Panc1 (cell line): ENCODE measurements around the gene DGKG. TPM values are rescaled to one million over a fixed set of nuclear protein-coding genes. Genes with fewer than 3 reads are reported as not detected.

Source experiments
- ATAC-seq: fragments of 200-7000 bp; cut with Tn5 transposase; 2 replicates; pipeline ENCODE4 v1.9.1; 2020; ENCODE audit warnings: mild to moderate bottlenecking, moderate library complexity
- BruUV-seq: library from RNA; stranded (reverse); fragments of 400-500 nt; replicated peaks from 2 replicates; lab custom pipeline; 2021; lab: Mats Ljungman, UMichigan
- CTCF ChIA-PET: fragments of 300-600 bp; sonication (Branson Sonifier 250); formaldehyde crosslinking; loops from one replicate; lab custom pipeline; 2022; ENCODE audit warnings: antibody characterized with exemption; lab: Charles Lee
- POLR2A ChIA-PET: fragments of 300-600 bp; sonication (Branson Sonifier 250); formaldehyde crosslinking; loops from one replicate; lab custom pipeline; 2022; ENCODE audit warnings: antibody characterized with exemption; lab: Charles Lee
- DNase-seq: peaks from one replicate; pipeline ENCODE4 v3.0.0-alpha.2; 2010; ENCODE audit warnings: low read depth, low spot score
- H3K27ac ChIP-seq: 2 replicates; pipeline ENCODE4 v1.5.1; 2011; ENCODE audit warnings: mild to moderate bottlenecking, low read length, inconsistent platforms
- H3K27me3 ChIP-seq: fragments of 200-500 bp; sonication (Bioruptor generic); 2 replicates; pipeline ENCODE4 v1.6.0; 2014; ENCODE audit warnings: low read length, inconsistent platforms; ENCODE audit not compliant: control insufficient read depth, insufficient read depth
- H3K36me3 ChIP-seq: fragments of 200-500 bp; sonication (Bioruptor generic); 2 replicates; pipeline ENCODE4 v1.5.1; 2014; ENCODE audit warnings: inconsistent platforms, mild to moderate bottlenecking, low read length, moderate library complexity; ENCODE audit not compliant: control insufficient read depth, insufficient read depth
- H3K4me1 ChIP-seq: 2 replicates; pipeline ENCODE4 v1.5.1; 2011; ENCODE audit warnings: inconsistent platforms, mild to moderate bottlenecking, low read length, moderate library complexity; ENCODE audit not compliant: control insufficient read depth, insufficient read depth
- H3K4me3 ChIP-seq, 2 experiments: 2 replicates each; pipeline ENCODE4 v1.5.1; 2011 to 2012; ENCODE audit warnings: low read depth in 2 of 2, low read length in 2 of 2, mild to moderate bottlenecking in 2 of 2, inconsistent platforms in 1 of 2, moderate library complexity in 1 of 2
- H3K9me3 ChIP-seq: fragments of 200-500 bp; sonication (Bioruptor generic); 2 replicates; pipeline ENCODE4 v1.5.1; 2014; ENCODE audit warnings: low read depth, mild to moderate bottlenecking, inconsistent platforms, low read length, moderate library complexity; ENCODE audit not compliant: control insufficient read depth, insufficient read depth
- CTCF ChIP-seq: fragments of 450-650 bp; IDR thresholded peaks from 2 replicates; pipeline ENCODE4 v1.5.1; 2017; ENCODE audit warnings: mild to moderate bottlenecking
- POLR2AphosphoS5 ChIP-seq: IDR thresholded peaks from 2 replicates; pipeline ENCODE4 v1.6.1; 2012; ENCODE audit warnings: mild to moderate bottlenecking, low read depth, low read length, moderate library complexity
- SIN3A ChIP-seq: IDR thresholded peaks from 2 replicates; pipeline ENCODE4 v1.6.1; 2012; ENCODE audit warnings: low read depth, mild to moderate bottlenecking, low read length, moderate library complexity, borderline replicate concordance; ENCODE audit not compliant: insufficient read depth
- TCF7L2 ChIP-seq: IDR thresholded peaks from 2 replicates; pipeline ENCODE4 v1.6.1; 2011; ENCODE audit warnings: mild to moderate bottlenecking, low read depth, low read length, inconsistent platforms
- in situ Hi-C: cut with HindIII; loops from 2 replicates; pipeline ENCODE4 v1.10.0; 2016; ENCODE audit warnings: low sequenced_read_pairs, low pct_unique_long_range_greater_than_20kb
- intact Hi-C: fragments of 100-400 bp; cut with micrococcal nuclease; formaldehyde crosslinking; loops from one replicate; pipeline ENCODE4 v1.10.0; 2022; ENCODE audit not compliant: unreplicated experiment
- total RNA-seq: library from RNA; stranded (reverse); gene quantifications from one replicate; pipeline ENCODE4 v1.2.1, GENCODE V29; 2021; ENCODE audit not compliant: unreplicated experiment
- TF ChIP-seq, protein P1 (sequence below), 2 experiments: IDR thresholded peaks; 2 replicates each; pipeline ENCODE4 v1.6.1; 2011 to 2012; ENCODE audit warnings: low read depth in 2 of 2, control low read depth in 1 of 2, low read length in 1 of 2, mild to moderate bottlenecking in 1 of 2, moderate library complexity in 1 of 2; ENCODE audit not compliant: insufficient read depth in 1 of 2

Gene DGKG
- total RNA-seq, 1 experiment from 2014 or later: 0.46 TPM

DNA sequence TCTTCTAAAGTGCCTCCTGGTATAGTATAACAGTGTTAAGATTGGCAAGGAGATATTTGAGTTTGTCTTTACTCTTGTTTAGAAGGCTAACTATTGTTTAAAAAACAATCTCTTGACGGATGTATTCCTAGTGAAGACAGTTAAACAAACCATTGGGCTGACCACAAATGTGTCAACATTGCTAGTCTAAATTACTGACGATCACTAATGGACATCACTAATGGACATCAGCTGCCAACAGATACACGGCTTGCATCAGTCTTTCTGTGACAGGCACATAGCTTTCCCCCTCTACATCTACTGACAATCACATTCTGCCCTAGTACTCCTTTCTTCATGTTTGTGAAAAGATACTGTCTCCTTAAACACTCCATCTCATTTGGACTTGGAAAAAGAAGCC lies 196.0 kb downstream of the DGKG start:
- Histone ChIP-seq H3K4me3 (no peak overlapping the region), H3K36me3 (no peaks in the 10 kb centered on the region), H3K9me3 (no peaks in the 10 kb centered on the region), H3K4me1 (no peaks in the 10 kb centered on the region), H3K27ac (no peak overlapping the region), H3K27me3 (peaks cover 20% of the 10 kb centered on the region)
- TF ChIP-seq POLR2AphosphoS5 (no peak), SIN3A (no peak), TCF7L2 (no peak), CTCF (no peak)
- TF ChIP-seq, protein P1, sequence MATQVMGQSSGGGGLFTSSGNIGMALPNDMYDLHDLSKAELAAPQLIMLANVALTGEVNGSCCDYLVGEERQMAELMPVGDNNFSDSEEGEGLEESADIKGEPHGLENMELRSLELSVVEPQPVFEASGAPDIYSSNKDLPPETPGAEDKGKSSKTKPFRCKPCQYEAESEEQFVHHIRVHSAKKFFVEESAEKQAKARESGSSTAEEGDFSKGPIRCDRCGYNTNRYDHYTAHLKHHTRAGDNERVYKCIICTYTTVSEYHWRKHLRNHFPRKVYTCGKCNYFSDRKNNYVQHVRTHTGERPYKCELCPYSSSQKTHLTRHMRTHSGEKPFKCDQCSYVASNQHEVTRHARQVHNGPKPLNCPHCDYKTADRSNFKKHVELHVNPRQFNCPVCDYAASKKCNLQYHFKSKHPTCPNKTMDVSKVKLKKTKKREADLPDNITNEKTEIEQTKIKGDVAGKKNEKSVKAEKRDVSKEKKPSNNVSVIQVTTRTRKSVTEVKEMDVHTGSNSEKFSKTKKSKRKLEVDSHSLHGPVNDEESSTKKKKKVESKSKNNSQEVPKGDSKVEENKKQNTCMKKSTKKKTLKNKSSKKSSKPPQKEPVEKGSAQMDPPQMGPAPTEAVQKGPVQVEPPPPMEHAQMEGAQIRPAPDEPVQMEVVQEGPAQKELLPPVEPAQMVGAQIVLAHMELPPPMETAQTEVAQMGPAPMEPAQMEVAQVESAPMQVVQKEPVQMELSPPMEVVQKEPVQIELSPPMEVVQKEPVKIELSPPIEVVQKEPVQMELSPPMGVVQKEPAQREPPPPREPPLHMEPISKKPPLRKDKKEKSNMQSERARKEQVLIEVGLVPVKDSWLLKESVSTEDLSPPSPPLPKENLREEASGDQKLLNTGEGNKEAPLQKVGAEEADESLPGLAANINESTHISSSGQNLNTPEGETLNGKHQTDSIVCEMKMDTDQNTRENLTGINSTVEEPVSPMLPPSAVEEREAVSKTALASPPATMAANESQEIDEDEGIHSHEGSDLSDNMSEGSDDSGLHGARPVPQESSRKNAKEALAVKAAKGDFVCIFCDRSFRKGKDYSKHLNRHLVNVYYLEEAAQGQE (IDR thresholded peaks at IDR 0.05; ENCODE audit: insufficient read depth in 1 of 2, low read depth in 2 of 2, low read length in 1 of 2): no peak
- intact Hi-C loops: no loop called here
- DNase-seq: no peak
- in situ Hi-C loops: no loop called here
- no peak for ATAC-seq
- ChIA-PET CTCF (no interaction called here), POLR2A (no interaction called here)
- no TSS peak for BruUV-seq

GRCh38 chr3:186165331-186165730 lies 196.7 kb downstream of the DGKG start:
- no TSS peak for BruUV-seq
- H3K4me3 ChIP-seq: no peak overlapping the region
- no peak for TF ChIP-seq SIN3A
- TF ChIP-seq, protein P1 (IDR thresholded peaks at IDR 0.05; ENCODE audit: insufficient read depth in 1 of 2, low read depth in 2 of 2, low read length in 1 of 2): no peak
- no peak for TF ChIP-seq TCF7L2
- no peak for TF ChIP-seq POLR2AphosphoS5
- no peak for TF ChIP-seq CTCF
- in situ Hi-C loops: no loop called here
- ATAC-seq (no peak), DNase-seq (no peak)
- no peak overlapping the region for H3K27ac ChIP-seq
- ChIA-PET CTCF (no interaction called here), POLR2A (no interaction called here)
- intact Hi-C loops: no loop called here
- no peaks in the 10 kb centered on the region for H3K36me3 ChIP-seq
- H3K9me3 ChIP-seq: no peaks in the 10 kb centered on the region
- H3K4me1 ChIP-seq: no peaks in the 10 kb centered on the region
- peaks cover 24% of the 10 kb centered on the region for H3K27me3 ChIP-seq
